A172 (cell line): Measurements from ENCODE around the gene COX17. TPM values are rescaled to one million over a fixed set of nuclear protein-coding genes. Genes with fewer than 3 reads are reported as not detected.
A peak's percentile ranks its signal among the peaks of the same experiment; 100 is the strongest.

ENCODE experiments used
- DNase-seq: peaks from one replicate; pipeline ENCODE4 v3.0.0-alpha.2; 2015; ENCODE audit warnings: low spot score
- total RNA-seq: library from RNA; depleted of rRNA; stranded (reverse); fragments of >200 nt; shearing (Covaris generic); gene quantifications from 2 replicates; pipeline ENCODE4 v1.2.3, GENCODE V29; 2014

The COX17 gene
- total RNA-seq, 1 experiment from 2014 or later: 58.3 TPM

- no peak for DNase-seq
Measured at GRCh38 chr3:119675188-119675874, 1.9 kb downstream of the COX17 start.

DNA sequence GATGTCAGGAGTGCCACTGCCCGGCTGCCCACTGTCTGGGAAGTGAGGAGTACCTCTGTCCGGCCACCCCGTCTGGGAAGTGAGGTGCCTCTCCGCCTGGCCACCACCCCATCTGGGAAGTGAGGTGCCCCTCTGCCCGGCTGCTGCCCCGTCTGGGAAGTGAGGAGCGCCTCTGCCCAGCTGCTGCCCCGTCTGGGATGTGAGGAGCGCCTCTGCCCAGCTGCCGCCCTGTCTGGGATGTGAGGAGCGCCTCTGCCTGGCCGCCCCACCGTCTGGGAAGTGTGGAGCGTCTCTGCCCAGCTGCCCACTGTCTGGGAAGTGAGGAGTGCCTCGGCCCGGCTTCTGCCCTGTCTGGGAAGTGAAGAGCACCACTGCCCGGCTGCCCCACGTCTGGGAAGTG is 3.3 kb downstream of the COX17 start:
- DNase-seq: no peak

DNA sequence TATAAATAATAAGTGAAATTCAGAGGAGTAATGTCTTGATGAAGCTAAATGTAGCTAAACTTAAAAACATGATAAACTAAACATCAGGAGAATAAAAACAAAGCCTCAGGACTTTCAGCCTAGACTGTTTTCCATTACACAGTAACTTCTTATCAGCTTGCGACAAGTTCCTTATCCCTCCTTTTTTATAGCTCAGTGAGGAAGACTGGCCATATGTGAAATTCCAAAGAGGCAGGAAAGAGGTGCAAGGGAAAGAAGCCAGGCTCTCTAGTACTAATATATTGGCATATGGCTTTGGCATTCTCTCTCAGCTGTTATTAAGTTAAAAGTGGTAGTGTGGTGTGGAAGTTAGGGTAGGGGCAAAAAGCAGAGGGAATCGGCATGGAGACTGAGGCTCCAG is 4.4 kb downstream of the COX17 start:
- no peak for DNase-seq

- no peak for DNase-seq
Measured at GRCh38 chr3:119669906-119670570, 7.2 kb downstream of the COX17 start.

DNA sequence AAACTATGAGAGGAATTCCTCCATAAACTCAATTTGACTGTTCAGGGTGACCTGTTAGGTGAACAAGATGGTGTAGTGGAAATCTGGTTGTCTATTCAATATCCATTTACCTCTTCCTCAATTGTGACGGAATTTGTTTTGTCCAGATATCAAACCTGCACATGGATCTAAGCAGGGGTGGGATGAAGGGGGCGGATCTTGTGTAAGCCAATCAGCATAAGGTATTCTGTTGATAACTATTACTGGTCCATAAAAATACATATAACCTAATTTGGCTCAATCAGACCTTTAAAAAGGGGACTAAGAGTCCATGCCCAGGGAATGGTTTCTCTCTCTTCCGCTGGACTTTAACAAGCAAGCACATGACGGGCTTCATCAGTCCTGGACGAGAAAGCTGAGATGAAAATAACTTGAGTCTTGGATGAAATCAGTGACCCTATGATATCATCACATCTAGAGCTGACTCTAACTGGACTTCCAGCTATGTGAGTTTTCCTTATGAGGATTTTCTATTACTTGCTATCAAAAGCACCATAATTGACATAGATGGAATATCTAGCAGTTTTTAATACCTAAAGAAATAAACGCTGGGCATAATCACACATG is 11.1 kb downstream of the COX17 start:
- no peak for DNase-seq

- DNase-seq: peak; percentile 47
Measured at GRCh38 chr3:119664850-119665379, 12.3 kb downstream of the COX17 start.

- DNase-seq: no peak
Measured at GRCh38 chr3:119664370-119664769, 12.8 kb downstream of the COX17 start.

DNA sequence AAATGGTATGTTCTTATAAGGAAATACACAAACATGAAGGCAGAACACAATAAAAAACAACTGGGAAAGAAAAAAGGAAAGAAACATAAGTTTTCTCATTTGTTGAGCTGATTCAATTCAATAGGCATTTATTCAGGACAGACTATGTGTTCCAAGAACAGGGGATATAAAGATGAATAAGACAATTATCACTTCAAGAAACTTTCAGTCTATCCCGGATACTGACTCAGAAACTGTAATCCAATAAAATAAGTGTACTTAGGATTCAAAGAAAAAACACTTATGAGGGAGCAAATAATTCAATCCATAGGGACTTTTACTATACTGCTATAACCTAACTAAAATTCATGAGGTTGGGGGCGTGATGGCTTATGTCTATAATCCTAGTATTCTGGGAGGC is 13.3 kb downstream of the COX17 start:
- peak; percentile 27 for DNase-seq

- DNase-seq: no peak
Measured at GRCh38 chr3:119662604-119663373, 14.4 kb downstream of the COX17 start.

DNA sequence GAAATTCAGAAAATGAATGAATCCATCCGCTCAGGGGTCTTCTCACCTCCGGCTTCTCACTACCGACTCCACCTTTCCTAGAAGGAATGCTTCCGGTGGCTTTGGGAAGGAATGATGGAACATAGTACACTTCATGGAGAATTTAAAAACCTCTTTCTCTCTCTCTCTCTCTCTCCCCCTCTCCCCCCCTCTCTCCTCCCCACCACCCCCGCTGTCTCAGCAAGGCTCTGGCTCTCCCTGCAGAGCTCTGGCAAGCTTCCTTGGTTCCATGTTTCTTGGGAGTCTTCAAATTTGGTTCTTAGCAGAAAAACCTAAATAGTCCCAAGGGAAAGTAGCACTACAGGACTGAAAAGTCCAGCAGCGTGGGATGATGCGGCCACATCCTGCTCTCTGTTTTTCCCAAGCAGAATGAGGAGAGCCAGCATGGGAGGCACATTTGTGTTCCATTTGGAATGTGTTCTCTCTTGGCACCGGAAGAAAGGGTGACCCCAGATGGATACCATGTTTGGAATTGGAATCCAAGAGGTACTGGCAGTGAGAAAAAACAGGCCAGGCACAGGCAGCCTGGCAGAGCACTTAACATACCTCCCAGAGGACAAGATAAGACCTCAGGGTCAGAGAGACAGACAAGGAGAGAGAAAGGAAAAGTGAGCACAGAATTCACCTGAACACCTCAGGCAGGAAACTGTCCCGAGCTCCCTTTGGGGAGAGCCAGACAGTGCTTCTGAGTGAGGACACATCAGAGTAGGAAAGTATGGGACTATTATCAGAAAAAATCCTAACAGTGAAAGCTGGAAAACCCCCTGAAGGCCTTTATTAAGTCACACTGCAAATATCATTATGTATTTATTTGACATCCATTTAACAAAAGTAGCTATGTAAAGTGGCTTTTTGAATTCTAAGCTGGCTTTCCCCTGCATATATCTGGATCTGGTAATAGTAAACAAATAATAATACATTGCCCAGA is 16.4 kb downstream of the COX17 start, which contains the start of gene POPDC2:
POPDC2 (minus strand) TSS at position 116 of the 967 bp plus-strand sequence. CDS start 166 bp downstream, outside the sequence.
- DNase-seq: no peak

GRCh38 chr3:119659606-119660291 is 17.5 kb downstream of the COX17 start:
- no peak for DNase-seq

- no peak for DNase-seq
Measured at GRCh38 chr3:119658994-119659393, 18.2 kb downstream of the COX17 start.

DNA sequence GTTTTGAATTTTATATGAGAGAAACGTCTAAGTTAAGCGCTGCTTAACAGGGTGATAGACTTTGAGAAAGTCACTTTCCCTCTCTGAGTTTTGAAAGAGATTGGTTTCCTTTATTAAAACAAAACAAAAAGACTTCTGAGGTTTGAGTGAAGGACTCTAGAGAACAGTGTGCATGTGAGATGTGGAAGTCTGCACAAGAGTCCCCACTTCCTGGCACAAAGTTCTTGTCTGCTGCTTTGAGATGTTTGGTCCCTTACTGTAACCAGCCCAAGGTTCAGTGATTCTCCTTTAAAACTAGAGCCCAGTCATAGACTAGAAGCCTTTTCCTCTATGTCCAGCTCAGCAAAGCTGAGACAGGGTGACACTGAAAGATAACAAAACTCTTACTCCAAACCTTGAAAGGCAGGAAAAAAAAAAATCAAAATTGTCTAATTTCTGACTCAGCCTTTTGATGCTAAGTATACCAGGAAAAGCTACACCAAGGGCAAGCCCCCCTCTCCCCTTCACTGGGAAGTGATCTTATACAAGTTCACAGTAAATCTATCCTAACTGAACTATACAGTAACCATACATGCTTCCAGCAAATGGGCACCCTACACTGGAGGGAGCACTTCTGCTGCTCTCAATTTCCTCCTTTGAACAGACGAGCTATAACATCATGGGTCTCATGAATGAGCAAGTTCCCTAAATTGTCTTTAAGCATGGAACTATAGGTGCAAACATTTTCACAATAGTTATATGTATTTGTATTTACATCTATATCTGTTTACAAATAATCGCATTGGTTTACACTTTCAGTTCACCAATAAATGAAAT is 19.1 kb downstream of the COX17 start:
- no peak for DNase-seq

DNA sequence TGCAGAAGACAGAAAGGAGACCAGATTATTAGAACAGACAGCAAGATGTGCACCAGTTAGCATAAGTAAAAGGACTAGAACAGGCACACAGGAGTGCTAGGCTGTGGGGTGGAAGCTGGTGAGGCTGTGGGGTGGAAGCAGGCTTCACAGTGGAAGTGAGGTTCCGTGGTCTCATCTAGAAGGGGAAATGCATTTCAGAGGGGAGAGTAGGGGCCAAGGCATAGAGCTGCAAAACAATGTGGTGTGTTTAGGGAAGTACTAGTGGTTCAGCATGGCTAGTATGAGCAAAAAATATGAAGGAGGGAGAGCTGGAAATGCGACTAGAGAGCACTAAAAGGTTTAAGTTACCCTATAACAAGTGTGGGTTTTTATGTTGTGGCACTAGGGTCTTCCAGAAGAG is 23.3 kb downstream of the COX17 start:
- no peak for DNase-seq

DNA sequence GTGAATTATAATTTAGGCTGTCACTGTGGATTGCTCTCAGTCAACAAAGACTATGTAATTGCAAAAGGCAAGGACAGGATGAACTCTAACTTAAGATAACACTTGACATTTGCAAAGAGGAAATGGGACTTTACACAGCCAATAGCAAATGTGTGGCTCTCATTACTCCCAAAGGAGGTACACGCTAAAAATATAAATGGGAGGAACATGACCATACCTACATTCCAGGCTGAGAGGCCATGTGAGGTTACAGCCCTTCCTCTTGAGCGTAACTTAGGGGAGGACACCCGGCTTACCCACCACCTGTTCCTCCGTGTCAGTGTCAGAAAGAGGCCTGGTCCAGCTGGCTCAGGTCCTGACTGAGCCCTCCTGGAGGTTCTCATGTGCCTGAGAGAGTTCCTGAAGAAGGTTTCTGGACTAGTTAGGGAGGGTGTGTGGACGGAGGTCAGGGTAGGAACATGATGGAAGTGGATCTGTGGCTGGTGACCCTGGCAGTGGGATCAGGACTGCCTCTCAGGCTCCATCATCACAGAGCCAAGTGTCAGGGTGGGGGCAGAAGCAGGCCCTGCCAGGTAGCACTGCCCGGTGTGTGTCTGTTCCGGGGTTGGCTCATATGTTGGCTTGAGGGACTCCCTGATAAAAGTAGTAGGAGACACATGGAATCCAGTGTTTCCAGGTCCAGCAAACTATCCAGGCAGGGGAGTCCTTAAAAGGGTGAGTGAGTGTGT is 24.7 kb downstream of the COX17 start:
- DNase-seq: no peak

DNA sequence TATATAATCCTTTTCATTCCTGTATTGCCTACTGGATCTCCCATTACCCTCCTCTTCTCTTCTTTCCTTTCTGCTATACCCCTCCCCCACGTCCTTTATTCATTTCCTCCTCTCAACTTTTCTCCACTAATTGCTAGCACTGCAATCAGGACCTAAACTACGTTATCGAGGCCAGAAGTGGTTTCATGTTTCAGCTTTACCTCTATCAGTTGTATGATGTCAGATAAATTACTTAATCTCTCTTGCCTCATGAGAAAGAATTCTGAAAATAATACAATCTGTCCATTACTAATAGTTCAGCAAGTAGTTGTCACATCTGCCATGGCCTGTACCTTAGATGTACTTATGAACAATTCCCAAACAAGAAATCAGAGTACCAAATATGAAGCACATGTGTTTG is 27.4 kb downstream of the COX17 start:
- no peak for DNase-seq

- no peak for DNase-seq
Measured at GRCh38 chr3:119647843-119648575, 29.2 kb downstream of the COX17 start.

DNA sequence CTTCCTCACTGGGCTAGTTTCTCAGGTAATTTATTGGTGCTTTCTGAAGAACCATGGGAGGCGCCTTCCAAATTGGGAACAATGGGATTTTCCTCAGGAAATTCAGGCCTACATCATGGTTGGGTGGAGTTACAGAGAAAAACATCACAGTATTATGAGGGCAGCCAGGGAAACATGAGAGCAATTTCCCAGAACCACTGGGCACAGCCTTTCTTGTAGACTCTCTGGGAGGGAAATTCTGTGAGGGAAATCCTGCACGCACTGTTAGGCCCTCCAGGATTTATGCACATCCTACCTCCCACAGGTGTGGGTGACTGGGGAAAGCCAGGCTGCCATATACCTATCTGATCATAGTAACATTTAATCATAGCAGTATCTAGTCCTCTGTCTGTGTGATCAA is 30.0 kb downstream of the COX17 start:
- DNase-seq: no peak
